GM10266 (cell line): Measurements from ENCODE around the gene DDC.
"Not testable (repeated sequence)": the region's sequence is repeated elsewhere in the genome, so short reads cannot be mapped to it uniquely, and the experiment has no call there.

ENCODE experiments used
- DNase-seq: peaks from one replicate; pipeline ENCODE4 v3.0.0; 2012; ENCODE audit errors: extremely low spot score
- TF ChIP-seq, protein P1 (sequence below): IDR thresholded peaks from 2 replicates; pipeline ENCODE4 v1.5.1; 2012; ENCODE audit warnings: mild to moderate bottlenecking, low read depth; ENCODE audit not compliant: control insufficient read depth, insufficient read depth; ENCODE audit errors: missing control alignments

The DDC gene

DNA sequence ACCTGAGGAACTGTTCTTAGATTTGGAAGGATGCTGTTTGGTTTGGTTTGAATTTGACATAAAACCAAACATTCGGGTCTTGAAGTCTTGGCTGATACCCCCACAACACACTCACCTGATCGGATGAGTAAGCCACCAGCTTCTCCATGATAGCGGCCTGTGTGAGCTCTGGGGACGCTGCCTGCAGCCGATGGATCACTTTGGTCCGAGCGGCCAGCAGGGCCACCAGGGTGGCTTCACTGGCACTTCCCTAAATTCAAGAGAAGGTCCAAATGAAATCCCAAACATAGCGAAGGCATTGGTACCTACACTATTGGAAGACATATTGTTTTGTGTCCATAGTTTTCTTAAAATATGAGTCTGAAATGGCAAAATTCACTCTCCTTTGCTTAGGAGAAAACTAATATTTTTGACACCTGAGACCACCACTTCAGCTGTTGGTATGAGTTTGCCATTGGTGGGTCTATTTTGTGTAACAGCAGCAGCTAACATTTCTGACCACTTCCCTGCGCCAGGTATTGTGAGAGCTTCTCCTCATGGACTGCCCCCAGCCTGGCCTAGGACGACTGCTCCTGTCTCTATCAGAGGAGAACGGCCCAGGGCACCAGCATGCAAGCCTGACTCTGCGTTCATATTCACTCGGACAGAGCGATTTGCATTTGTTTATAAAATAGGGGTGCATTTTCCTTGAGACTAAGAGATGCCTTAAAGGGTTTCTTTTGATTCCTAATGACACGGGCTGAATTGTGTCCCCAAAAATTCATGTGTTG is 35.9 kb downstream of the DDC start:
- TF ChIP-seq, protein P1, sequence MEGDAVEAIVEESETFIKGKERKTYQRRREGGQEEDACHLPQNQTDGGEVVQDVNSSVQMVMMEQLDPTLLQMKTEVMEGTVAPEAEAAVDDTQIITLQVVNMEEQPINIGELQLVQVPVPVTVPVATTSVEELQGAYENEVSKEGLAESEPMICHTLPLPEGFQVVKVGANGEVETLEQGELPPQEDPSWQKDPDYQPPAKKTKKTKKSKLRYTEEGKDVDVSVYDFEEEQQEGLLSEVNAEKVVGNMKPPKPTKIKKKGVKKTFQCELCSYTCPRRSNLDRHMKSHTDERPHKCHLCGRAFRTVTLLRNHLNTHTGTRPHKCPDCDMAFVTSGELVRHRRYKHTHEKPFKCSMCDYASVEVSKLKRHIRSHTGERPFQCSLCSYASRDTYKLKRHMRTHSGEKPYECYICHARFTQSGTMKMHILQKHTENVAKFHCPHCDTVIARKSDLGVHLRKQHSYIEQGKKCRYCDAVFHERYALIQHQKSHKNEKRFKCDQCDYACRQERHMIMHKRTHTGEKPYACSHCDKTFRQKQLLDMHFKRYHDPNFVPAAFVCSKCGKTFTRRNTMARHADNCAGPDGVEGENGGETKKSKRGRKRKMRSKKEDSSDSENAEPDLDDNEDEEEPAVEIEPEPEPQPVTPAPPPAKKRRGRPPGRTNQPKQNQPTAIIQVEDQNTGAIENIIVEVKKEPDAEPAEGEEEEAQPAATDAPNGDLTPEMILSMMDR, result no peak
- no peak for DNase-seq

DNA sequence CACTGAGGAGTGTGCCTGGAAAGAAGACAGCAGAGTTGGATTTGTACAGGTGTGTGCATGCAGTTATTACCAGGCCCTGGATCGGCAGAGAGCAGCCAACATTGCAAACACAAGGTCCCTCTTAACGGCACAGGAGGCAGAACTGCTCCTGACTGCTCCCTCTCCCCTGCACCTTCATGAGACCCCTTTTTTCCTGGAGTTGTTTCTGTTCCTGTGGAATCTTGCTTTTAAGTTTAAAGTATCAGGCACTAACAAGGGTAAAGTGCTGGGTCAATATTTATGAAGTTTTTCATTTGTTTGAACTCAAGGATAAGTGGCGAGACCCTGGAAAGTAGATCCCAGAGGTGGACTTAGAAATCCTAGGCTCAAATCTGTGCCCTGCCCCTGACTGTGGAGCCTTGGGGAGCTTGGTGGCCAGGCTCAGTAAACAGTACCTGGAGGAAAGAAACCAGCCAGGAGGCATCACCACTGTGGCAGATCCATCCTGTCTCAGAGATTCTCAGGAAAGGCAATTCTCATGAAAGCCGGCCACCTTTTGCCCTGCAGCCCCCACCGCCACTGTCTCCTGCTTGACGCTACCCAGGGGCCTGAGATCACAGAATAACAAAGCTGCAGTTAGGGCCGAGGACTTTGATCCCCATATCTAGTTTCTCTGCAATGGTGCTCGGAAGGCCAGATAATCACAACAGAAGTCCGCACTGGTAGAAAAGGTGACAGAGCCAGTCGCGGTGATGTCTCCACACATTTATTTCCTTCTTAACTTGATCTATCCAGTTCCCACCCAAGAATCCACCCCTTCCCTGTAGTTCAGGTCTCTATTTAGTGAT is 36.7 kb downstream of the DDC start:
- no peak for DNase-seq
- TF ChIP-seq, protein P1, result no peak

DNA sequence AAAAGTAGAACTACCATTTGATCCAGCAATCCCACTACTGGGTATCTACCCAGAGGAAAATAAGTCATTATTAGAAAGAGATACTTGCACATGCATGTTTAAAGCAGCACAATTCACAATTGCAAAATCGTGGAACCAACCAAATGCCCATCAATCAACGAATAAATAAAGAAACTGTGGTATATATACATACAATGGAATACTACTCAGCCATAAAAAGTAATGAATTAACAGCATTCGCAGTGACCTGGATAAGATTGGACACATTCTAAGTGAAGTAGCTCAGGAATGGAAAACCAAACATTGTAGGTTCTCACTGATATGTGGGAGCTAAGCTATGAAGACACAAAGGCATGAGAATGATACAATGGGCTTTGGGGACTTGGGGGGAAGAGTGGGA is 45.9 kb downstream of the DDC start:
- DNase-seq, result not testable (repeated sequence)

DNA sequence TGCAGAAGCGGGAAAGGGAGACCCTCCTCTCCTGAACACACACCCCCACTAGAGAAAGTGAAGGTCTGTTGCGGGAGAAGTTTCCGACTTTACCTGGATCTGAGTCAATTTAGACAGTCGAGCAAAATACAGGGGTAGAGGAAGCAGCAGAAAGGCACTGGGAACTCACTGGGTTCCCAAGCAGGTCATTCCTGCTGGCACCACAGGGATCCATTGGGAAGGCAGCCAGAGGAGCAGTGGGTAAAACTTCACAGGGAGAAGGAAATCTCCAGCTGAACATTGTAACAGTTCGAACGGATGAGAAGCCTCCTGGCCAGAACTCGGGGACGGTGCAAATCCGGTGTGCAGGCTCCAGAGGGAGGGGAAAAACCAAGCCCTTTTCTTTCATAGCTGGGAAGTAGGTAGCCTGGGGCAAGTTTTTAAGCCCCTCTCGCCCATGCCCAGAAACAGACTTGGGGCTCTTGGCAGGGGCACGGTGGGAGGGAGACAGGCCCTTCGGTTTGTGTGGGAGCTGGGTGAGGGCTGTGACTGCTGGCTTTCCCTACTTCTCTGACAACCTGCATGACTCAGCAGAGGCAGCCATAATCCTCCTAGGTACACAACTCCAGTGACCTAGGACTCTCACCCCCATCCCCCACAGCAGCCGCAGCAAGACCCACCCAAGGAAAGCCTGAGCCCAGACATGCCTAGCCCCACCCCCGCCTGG is 51.9 kb downstream of the DDC start:
- TF ChIP-seq, protein P1, result no peak
- no peak for DNase-seq

DNA sequence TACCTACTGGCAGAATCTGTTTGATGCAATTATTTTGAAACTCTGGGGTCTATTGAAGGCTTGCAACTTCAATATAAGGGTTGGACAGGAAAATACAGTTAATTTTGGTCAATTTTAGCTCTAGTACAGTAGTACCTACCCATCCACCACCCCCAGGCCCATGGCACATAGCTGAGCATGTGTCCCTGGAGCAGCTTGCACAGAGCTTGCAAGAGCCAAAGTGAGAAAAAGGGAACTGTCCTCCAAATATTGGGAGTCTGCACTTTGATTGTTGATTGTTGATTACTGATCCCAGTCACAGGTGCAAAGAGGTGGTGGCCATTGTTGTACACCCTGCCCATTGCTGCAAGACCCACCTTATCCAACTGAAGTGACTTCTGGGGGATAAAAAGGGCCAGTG is 52.8 kb downstream of the DDC start:
- DNase-seq, result no peak

DNA sequence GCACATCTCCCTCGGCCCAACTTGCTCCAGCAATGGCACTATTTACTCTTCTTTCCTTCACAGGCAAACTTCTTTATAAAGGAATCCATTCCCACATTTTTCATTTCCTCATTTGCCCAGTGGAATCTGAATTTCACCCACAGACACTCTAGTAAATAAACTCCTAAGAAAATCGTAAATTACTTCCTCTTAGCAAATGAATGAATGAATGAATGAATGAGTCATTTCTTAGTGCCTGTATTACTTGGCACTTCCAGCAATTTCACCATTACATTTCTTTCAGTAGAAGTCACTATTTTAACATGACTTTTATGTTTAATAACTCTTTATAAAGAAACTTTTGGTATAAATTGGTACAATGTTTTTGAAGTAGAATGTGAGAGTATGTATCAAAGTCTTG is 55.7 kb downstream of the DDC start:
- TF ChIP-seq, protein P1, result no peak
- no peak for DNase-seq

More for the DNA sequence above, 52.8 kb downstream of the DDC start:
- TF ChIP-seq, protein P1, result no peak

DNA sequence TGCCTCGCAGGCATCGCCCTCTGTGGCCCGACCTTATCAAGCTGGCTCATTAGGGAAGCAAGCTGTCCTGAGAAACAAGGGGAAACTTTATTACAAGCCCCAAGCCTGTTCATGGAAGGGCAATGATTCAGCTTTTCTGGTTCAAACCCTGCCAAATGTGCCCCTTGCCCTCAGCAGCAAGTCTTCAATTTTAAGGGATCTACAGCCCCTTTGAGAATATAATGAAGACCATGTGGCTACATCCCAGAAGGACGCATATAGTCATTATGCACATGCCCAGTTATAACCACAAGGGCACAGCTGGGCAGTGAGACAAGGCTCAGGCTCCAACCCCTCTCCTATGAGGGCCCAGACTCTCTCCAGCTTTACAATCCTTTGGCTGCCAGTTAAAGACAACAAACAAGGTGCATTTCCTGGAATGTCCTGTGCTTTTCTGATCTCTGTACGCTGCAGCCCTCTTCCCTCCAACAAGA is 56.7 kb downstream of the DDC start:
- TF ChIP-seq, protein P1, result no peak
- no peak for DNase-seq
